CD1c-positive myeloid dendritic cell (primary cell): ENCODE results near the gene AIF1.

Experiments used
- DNase-seq: peaks from one replicate; pipeline ENCODE4 v3.0.0-alpha.2; 2016; ENCODE audit errors: extremely low spot score

The AIF1 gene

DNA sequence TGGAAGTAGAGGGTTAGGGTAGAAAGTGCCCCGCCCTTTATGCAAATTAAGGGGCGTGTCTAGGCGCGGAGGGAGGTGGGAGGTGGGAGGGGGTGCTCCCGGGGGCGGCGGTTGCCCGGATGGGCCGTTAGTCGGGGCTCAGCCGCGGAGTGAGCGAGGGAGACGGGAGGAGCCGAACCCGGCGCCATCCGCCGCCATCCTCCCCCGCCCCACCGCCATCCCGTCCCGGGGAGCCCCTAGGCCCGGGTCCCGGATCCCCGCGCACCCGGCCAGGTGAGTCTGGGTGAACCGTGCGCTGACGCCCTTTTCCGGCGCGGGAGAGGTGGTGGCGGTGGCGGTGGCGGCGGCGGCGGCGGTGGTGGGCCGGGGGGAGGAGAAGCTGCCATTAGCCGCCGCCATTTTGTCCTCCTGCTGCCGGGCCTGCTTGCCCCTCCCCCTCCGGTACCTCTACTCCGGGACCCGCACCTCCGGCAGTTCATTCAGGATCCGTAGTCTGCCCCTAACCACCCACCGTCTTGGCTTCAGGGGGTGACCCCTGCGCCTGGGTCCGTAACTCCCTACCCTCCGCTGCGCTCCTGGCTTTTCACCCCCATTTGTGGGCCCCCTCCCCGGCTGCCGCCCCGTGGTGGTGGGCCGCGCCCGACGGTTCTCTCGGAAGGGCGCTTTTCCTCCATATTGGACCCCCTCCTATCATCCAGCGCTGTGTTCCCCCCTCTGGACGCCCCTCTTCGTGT lies 5.7 kb downstream of the AIF1 start, which contains the start of gene PRRC2A:
Gene PRRC2A (plus strand): TSS at position 130 of the 734 bp plus-strand sequence. CDS start 2,075 bp downstream, outside the sequence.
- no peak for DNase-seq

DNA sequence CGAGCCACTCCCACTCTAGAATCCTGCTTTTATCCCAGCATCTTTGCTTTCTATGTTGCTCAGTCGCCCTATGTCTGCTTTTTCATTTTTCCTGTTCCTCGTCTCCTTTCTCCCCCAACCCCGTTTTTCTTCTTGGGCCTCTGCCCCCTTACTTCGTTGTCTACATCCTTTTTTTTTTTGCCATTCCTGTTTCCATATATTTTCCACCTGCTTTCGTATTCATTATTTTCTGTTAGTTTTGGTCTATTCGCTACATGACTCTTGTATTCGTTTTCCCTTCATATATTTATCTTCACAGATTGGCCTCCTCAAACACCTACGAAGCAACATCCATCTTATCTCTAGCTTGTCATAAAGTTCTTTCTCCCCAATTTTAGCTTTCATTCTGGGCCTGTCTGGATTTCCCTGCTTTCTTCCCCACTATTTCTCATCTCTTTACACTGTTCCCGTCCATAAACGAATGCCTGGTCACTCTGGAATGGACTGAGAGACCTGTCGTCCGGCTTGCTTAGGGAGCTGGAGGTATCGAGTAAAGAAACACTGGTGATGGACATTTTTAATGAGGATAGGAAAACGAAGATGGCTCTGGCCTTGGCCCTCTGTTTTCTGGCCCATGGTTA lies 6.4 kb downstream of the AIF1 start:
- DNase-seq, result no peak

DNA sequence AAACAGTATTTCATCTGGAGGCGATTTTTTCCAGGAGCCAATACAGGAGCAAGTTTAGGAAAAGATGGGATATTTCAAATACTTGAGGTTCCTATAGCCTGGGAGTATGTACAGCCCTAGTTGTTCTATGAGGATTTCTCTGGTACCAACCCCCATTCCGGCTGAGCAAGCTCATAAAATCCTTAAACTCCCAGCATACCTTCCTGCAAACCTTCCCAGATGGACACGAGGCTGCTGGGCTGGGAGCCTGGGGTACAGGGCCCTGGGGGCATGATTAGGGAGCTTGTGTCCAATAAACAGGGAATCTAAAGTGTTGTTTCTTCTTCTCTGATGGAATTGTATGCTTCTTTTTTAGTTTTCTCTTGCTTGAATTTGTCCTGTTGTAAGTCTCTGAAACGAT lies 7.0 kb downstream of the AIF1 start:
- DNase-seq, result no peak

DNA sequence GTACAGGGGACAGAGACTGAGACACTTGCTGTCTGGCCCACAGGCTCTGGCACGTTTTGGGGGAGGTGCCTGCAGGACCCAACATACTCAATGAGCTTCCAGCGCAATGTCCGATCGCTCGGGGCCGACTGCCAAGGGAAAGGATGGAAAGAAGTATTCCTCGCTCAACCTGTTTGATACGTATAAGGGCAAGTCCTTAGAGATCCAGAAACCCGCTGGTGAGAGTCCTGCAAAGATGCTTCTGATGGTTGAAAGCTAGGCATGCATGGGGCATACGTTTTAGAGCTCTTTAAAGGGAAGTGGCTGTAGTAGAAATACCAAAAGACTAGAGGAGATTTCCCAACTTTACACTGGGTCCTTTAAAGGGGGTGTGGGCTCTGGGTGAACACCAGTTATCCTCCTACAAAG lies 7.7 kb downstream of the AIF1 start:
- DNase-seq, result peak; percentile 53

GRCh38 chr6:31624070-31624469 lies 9.0 kb downstream of the AIF1 start:
- DNase-seq, result no peak

- no peak for DNase-seq
Observed at GRCh38 chr6:31626952-31627351, 11.9 kb downstream of the AIF1 start.

DNA sequence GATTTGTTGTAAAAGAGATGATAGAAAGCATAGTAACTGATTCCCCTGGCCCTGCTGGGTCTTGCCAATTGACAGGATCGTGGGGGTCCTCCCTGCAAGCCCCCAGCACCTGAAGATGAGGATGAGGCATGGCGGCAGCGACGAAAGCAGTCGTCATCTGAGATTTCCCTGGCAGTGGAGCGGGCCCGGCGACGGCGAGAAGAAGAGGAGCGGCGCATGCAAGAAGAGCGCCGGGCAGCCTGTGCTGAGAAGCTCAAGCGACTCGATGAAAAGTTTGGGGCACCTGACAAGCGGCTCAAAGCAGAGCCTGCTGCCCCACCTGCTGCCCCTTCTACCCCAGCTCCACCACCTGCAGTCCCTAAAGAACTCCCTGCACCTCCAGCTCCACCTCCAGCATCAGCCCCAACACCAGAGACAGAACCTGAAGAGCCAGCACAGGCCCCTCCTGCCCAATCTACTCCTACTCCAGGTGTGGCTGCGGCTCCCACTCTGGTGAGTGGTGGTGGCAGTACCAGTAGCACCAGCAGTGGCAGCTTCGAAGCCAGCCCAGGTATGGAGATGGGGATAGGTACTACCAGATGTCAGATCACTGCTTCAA lies 12.8 kb downstream of the AIF1 start:
- no peak for DNase-seq

DNA sequence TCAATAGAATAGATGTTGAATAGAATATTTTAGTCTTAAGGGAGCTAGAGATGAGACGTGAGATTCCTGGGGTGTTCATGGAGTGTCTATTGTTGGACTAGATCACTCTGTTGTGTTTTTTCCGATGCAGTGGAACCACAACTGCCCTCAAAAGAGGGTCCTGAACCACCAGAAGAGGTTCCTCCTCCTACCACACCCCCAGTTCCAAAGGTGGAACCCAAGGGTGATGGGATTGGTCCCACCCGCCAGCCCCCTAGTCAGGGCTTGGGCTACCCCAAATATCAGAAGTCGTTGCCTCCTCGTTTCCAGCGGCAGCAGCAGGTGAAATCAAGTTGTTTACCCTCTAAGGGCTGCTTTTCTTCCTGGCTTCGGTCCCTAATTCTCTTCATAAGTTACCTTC lies 14.0 kb downstream of the AIF1 start:
- no peak for DNase-seq

GRCh38 chr6:31630177-31630934 lies 15.3 kb downstream of the AIF1 start:
- DNase-seq, result no peak

DNA sequence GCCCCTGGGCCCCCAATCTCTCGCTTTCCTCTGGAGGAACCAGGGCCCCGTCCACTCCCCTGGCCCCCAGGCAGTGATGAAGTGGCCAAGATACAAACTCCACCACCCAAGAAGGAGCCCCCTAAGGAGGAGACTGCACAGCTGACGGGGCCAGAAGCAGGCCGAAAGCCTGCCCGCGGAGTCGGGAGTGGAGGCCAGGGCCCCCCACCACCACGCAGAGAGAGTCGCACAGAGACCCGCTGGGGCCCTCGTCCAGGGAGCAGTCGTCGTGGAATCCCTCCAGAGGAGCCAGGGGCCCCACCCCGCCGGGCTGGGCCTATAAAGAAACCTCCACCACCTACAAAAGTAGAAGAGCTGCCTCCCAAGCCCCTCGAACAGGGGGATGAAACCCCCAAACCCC lies 16.2 kb downstream of the AIF1 start:
- DNase-seq, result no peak

- DNase-seq, result no peak
Observed at GRCh38 chr6:31631681-31632278, 16.7 kb downstream of the AIF1 start.

DNA sequence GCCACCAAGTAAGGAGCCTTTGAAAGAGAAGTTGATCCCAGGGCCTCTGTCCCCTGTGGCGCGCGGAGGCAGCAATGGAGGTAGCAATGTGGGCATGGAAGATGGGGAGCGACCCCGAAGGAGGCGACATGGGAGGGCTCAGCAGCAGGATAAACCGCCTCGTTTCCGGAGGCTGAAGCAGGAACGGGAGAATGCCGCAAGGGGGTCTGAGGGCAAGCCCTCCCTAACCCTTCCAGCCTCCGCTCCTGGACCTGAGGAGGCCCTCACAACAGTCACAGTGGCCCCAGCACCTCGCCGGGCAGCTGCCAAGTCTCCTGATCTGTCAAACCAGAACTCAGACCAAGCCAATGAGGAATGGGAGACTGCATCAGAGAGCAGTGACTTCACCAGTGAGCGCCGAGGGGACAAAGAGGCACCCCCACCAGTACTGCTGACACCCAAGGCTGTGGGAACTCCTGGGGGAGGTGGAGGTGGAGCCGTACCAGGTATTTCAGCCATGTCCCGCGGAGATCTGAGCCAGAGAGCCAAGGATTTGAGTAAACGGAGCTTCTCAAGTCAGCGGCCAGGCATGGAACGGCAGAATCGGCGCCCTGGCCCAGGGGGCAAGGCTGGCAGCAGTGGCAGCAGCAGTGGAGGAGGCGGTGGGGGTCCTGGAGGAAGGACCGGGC lies 17.4 kb downstream of the AIF1 start:
- no peak for DNase-seq

DNA sequence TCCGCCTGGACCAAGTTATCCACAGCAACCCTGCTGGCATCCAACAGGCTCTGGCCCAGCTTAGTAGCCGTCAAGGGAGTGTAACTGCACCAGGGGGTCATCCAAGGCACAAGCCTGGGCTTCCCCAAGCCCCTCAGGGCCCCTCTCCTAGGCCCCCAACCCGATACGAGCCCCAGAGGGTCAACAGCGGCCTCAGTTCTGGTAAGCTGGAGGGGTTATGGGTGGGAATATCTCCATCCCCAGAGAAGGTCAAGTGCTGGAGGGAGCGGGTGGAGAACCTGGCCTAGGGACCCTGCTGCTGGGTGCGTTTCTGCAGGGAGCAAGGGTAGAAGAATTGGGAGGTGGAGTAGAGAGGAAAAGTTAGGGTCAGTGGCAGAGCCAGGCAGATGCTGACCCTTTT lies 18.4 kb downstream of the AIF1 start:
- DNase-seq, result no peak

DNA sequence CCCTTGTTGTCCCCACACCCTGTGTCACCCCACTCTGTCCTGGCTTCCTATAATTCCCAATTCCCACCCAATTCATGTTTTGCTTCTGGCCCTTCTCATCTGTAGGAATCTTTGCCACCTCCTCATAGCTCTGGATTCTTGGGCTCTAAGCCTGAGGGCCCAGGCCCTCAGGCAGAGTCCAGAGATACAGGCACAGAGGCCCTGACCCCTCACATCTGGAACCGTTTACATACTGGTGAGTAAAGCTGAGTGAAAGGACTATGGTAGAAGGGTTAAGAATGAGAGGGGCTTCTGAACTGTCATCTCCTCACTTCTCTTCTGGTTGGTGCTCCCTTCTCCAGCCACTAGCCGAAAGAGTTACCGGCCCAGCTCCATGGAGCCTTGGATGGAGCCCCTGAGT lies 19.1 kb downstream of the AIF1 start:
- no peak for DNase-seq

DNA sequence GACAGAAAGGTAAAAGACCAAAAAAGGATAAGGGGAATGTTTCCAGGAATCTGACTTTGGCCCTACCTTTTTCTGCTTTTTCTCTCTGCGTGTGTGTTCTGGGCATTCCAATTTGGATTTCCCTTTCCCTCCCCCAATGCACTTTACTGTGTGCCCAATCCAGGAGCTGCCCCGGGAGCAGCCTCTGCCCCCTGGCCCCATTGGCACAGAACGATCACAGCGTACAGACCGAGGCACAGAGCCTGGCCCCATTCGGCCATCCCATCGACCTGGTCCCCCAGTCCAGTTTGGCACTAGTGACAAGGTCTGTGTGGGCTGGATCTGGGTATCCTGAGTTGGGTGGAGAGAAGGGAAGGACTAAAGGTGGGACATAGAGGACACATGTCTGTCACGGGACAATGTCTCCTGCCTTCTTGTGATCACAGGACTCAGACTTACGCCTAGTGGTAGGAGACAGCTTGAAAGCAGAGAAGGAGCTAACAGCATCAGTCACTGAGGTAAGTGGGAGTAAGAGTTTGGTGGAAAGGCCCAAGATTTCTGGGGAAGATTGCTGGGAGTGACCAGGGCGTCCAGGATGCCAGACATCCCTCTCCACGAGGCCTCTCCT lies 20.0 kb downstream of the AIF1 start:
- DNase-seq, result no peak

DNA sequence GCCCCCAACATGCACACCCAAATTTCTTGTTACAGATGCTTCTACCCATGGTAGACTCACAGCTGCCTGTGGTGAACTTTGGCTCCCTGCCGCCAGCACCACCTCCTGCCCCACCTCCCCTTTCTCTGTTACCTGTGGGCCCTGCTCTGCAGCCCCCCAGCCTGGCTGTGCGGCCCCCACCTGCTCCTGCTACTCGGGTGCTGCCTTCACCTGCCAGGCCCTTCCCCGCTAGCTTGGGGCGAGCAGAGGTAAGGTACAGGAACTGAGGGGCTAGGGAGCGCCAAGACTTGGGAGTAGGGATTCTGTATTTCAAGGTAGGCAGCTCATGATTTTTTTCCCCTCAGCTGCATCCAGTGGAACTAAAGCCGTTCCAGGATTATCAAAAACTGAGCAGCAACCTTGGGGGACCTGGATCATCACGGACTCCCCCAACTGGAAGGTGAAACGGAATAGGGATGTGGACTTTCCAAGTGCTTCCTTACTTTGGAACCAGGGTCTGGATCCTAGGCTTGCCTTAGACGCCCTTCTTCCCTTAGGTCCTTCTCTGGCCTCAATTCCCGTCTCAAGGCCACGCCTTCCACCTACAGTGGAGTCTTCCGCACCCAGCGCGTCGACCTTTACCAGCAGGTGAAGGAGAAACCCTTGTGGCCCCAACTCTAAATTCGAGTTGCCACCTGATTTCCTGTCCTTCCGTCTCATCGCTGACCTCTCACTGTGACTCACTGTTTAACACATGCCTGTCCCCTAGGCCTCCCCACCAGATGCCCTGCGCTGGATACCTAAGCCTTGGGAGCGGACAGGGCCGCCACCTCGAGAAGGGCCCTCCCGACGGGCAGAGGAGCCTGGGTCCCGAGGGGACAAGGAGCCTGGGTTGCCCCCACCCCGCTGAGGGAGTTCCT lies 21.9 kb downstream of the AIF1 start:
- no peak for DNase-seq

DNA sequence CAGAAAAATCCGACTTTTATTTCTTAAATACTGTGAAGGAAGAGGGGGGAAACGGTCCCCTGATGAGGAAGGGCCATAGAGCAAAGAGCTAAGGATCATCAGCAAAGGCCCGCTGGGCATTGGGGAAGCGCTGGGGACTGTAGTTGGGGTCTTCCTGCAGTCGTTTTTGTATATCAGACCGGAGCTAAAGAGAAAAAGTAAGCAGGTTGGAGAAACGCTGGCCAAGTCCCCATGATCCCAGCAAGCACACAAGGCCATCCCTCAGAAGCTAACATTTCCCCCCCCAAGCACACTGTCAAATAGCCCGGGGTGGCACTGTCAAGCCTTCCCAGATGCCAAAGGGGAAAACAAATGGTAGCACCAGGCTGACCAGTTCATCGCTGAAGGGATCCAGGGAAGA lies 24.0 kb downstream of the AIF1 start:
- no peak for DNase-seq

DNA sequence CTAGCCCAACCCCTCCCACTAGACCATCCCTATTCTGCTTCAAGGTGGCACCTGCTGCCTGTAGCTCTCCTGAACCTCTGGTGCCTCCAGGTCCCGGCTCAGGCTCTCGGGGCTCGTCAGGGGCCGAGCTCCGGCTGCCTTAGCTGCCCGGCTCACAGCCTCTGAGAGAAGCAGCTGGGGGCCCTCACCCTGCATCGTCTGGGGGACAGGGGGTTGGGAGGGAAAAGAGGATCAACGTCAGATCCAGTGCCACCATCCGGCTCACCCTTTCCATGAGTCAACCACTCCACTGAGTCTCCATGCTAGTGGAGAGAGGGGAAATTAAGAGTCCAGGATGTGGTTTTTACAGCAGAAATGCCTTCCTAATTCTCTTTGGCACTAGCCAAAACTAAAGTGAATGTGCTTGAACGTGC lies 24.4 kb downstream of the AIF1 start:
- DNase-seq, result no peak

- no peak for DNase-seq
Observed at GRCh38 chr6:31640612-31641011, 25.6 kb downstream of the AIF1 start.

DNA sequence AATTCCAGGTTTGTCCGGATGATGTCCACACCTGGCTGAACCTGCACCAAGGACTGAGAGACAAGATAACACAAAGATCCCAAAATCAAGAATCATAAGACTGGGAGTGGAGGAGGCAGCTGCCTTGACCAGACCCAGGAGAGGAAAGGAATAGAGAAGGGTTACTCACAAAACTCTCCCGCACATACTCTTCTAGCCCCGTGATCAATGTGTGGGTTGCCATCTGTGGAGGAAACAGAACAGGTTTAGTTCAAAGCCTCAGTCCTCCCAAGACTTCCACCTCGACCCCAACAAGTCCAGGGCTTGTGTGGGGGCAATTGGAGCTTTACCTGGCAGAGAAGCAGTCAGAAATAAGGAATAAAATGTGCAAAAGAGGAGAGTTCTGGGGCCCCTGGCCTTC lies 26.3 kb downstream of the AIF1 start:
- DNase-seq, result no peak
